Embryonic facial prominence (tissue), 1 donor: ENCODE data around the gene DNM1L.
"Not testable (repeated sequence)": the region's sequence is repeated elsewhere in the genome, so short reads cannot be mapped to it uniquely, and the experiment has no call there.

Experiments used
- DNase-seq: peaks from one replicate; pipeline ENCODE4 v3.0.0-alpha.2; 2016; ENCODE audit errors: extremely low spot score

DNM1L gene

DNA sequence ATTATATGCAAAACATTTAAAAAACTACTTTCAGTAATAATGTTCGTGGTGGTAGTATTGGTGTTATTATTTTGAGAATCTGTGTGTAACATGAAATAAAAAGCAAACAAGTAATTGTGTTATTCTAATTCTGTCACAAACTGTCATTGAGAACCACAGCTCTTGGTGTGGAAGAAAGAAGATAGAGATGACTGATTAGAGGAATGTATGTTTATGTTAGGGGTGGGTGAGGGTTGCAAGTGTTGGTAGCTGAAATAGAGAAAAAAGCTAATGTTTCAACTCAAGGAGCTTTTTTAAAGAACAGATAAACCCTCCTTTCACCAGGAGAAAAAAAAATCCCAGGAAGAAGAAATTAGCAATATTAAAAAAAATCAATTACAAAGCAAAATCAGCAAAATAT lies 18.3 kb downstream of the DNM1L start:
- DNase-seq: no peak

DNA sequence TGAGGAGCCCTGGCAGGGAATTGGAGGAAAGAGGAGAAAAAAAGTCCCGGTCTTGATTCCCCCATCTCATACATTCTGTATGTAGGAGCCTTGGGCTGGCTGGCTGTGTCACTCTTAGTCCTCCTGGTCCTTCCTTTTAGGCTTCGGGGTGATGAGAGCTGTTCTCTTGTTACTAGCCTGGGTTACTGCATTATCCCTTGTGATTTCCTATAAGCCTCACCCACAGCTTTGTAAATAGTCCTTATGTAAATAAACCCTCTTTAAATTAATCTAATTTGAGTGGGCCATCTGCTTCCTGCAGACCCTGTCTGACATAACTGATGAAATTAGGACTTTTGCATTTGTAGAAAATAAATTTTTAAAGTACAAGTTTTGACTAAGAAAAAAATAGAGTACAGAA lies 19.2 kb downstream of the DNM1L start:
- DNase-seq: no peak

DNA sequence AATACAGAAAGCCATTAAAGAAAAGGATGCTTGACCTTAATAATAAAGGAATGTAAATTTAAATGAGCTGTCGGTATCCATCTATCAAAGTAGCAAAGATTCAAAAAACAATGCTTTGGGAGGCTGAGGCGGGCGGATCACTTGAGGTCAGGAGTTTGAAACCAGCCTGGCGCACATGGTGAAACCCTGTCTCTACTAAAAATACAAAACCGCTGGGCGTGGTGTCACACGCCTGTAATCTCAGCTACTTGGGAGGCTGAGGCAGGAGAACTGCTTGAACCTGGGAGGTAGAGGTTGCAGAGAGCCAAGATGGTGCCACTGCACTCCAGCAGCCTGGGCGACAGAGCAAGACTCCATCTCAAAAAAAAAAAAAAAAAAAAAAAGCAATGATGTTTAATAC lies 20.3 kb downstream of the DNM1L start:
- DNase-seq: not testable (repeated sequence)

DNA sequence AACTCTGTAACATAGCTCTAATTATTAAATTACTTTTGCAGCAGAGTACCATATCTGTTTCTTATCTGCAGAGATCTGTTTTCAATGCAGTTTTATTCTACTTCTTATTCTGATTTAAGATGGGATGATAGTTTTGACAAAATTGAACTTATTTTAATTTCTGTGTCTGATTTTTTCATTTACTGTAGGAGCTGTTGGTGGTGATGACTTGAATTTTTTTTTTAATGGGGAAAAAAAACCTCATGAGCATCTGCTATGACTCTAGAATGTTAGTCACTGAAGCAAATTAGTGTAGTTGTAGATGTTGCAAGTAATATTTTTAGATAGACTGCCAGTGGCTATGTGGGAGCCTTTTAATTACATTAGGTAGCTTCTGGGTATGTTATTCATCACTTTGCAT lies 23.4 kb downstream of the DNM1L start:
- no peak for DNase-seq

DNA sequence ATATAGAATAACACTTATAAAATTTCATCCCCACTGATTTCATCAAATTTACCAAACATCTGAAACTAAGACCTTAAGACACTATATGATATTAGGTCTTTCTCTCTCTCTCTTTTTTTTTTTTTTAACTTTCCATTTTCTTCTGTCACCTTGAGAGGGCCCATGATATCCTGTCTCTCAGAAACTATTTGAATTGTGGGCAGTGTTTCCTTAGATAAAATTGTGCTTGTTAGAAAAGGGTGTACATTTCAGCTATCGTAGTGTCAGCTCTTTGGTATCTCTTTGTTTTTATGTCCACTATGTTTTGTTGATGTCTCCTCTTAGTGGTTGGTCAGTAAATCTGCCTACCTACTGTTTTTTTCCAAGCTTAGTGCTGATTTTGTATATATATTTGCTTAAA lies 23.8 kb downstream of the DNM1L start:
- DNase-seq: no peak

- no peak for DNase-seq
These were observed 26.7 kb downstream of the DNM1L start for GRCh38 chr12:32705783-32706182.

DNA sequence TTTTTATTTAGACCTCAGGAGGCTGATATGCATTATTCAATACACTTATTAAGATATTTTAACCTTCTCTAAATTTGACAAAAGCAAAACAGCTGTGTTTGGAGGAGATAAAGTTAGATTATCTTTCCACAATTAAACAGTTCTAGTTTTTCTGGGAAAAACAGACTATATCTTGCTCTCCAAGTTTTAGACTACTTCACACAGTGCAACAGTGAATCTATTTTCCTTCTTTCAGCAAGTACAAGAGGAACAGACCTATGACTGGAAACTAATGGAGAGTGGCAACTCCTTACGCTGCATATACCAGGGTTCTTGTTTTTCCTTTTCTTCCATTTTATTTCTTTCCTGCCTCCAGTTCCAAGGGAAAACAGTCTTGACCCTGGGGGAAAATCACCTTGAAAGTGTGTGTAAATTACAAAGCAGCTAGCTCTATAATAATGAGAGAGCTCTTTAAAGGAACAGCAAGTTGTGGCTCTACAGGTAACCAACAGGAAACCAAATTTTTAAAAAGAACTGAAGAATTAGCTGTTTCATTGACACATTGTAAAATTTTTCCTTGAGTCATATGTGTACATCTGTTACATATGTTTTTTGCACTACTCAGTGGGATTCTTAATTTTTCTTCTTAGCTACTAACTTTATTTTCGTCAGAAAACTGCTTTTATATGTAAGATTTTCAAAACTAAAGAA lies 27.4 kb downstream of the DNM1L start:
- DNase-seq: no peak

- no peak for DNase-seq
These were observed 29.8 kb downstream of the DNM1L start for GRCh38 chr12:32708926-32709325.

GRCh38 chr12:32714772-32715171 lies 35.7 kb downstream of the DNM1L start:
- no peak for DNase-seq

DNA sequence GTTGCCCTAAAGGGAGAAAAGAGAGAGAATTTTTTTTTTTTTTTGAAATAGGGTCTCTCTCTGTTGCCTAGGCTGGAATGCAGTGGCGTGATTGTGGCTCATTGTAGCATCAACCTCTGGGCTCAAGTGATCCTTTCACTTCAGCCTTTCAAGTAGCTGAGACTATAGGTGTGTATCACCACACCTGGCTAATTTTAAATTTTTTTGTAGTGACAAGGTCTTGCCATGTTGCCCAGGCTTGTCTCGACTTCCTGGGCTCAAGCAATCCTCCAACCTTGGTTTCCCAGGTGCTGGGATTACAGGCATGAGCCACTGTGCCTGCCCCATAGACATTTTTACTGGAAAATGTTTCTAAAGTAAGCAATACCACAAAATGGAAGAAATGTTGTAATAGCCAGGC lies 39.8 kb downstream of the DNM1L start:
- no peak for DNase-seq

GRCh38 chr12:32725308-32725707 lies 46.2 kb downstream of the DNM1L start:
- not testable (repeated sequence) for DNase-seq

- no peak for DNase-seq
These were observed 47.2 kb downstream of the DNM1L start for GRCh38 chr12:32726286-32726685.

GRCh38 chr12:32727237-32727636 lies 48.1 kb downstream of the DNM1L start:
- DNase-seq: no peak

GRCh38 chr12:32734952-32735351 lies 55.9 kb downstream of the DNM1L start:
- DNase-seq: no peak

GRCh38 chr12:32736445-32736844 lies 57.3 kb downstream of the DNM1L start:
- no peak for DNase-seq

- DNase-seq: no peak
These were observed 58.6 kb downstream of the DNM1L start for GRCh38 chr12:32737715-32738114.

DNA sequence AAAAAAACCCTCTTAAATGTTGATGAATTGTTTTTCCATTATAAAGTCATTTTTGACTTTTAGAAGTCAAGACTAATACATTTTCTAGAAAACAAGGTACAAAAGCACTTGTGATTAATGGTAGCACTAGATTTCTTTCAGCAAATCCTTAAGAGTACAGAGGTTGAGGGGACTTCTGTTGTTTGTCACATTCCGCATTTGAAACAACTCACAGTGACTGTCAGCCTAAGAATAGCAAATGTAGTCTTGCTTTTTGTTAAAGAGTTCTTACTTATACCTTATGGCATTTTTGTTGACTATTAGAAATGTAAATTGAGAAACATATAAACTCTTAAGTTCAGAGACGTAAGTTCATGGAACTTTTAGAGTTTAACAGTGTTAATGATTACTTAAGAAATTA lies 60.2 kb downstream of the DNM1L start:
- DNase-seq: no peak

- DNase-seq: no peak
These were observed 63.0 kb downstream of the DNM1L start for GRCh38 chr12:32742133-32742532.

DNA sequence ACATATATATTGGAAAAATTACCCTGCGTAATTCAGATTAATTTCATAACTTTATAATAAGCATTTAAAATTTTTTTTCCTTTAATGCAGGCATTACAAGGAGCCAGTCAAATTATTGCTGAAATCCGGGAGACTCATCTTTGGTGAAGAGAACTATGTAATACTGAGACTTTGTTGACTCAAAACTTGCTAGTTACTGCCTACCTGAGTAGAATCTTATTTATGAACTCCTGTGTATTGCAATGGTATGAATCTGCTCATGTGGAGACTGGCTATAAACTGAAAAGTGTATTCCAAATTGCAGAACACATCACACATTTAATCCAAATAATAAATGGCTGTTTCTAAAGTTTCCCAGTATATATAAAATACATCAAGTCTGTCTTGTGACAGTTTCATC lies 64.2 kb downstream of the DNM1L start:
- DNase-seq: no peak

- DNase-seq: no peak
These were observed 74.5 kb downstream of the DNM1L start for GRCh38 chr12:32753605-32754004.

DNA sequence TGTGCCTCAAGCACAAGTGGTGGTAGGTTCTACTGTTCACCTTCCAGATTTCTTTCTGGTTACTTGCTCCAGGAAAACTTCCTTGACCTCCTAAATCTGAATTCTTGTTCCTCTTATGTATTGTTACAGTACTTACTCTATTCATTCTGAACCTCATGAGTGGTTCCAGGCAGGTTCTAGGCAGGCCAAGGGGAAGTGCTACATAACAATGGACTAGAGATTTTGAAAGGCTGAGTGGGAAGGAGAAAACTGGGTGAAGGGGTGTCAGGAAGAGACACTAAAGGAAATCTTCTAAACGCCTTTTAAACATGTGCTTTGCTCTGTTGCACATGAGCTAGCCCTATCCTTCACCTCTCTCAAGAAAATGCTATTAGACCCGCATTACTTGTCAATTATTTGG lies 75.0 kb downstream of the DNM1L start:
- DNase-seq: no peak

DNA sequence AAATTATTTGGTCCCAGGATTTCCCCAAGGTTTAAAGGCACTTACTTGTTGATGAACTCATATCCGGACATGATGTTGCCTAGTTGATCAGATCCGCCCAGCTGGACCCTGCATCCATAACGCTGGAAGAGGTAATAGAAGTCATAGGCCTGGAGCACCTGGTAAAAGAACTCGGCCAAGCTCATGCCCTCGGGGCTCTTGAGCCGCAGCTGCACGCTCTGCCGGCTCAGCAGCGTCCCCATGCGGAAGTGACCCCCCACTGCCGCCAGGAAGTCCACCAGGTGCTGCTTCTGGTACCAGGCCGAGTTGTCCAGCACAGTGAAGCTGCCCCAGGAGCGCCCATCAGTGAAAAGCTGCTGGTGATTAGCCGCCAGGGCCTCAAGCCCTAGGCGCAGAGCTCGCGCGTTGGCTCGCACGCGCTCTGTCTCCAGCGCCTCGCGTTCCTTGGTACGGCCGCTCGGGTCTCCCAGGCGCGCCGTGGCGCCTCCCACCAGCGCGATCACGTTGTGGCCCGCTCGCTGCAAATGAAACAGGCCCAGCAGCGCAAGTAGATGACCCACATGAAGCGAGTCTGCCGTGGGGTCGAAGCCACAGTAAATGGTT lies 76.1 kb downstream of the DNM1L start:
- DNase-seq: peak; percentile 15

GRCh38 chr12:32755654-32756475 lies 76.8 kb downstream of the DNM1L start, which contains the start of gene YARS2:
YARS2 (minus strand) TSS chr12:32755897; CDS start chr12:32755874, 23 bp downstream.
- peak; percentile 95 for DNase-seq
